HEK293T (cell line): ENCODE measurements around the gene ALKBH5.

Experiments
- CTCF ChIA-PET: fragments of 350-600 bp; formaldehyde crosslinking; extraction: SDS; loops from one replicate; lab custom pipeline; 2021; ENCODE audit warnings: antibody characterized with exemption, inconsistent platforms; lab: Yijun Ruan, JAX
- POLR2A ChIA-PET: fragments of 350-600 bp; formaldehyde crosslinking; extraction: SDS; loops from one replicate; lab custom pipeline; 2020; ENCODE audit warnings: antibody characterized with exemption, inconsistent platforms; lab: Yijun Ruan, JAX
- DNase-seq: peaks from one replicate; pipeline ENCODE4 v3.0.0; 2012; ENCODE audit warnings: mixed read lengths; ENCODE audit errors: extremely low spot score
- ELF4 ChIP-seq: fragments of 450-650 bp; IDR thresholded peaks from 2 replicates; pipeline ENCODE4 v1.6.1; 2017; ENCODE audit warnings: antibody characterized with exemption
- FOXM1 ChIP-seq: fragments of 450-650 bp; IDR thresholded peaks from 2 replicates; pipeline ENCODE4 v1.6.1; 2017; ENCODE audit warnings: mild to moderate bottlenecking, borderline replicate concordance
- HDGF ChIP-seq: fragments of 450-650 bp; IDR thresholded peaks from 2 replicates; pipeline ENCODE4 v1.6.1; 2017; ENCODE audit warnings: antibody characterized with exemption, borderline replicate concordance
- L3MBTL2 ChIP-seq: fragments of 450-650 bp; conservative IDR thresholded peaks from 2 replicates; pipeline ENCODE4 v1.6.1; 2016; ENCODE audit warnings: mild to moderate bottlenecking
- LEF1 ChIP-seq: fragments of 450-650 bp; IDR thresholded peaks from 2 replicates; pipeline ENCODE4 v1.6.1; 2017; ENCODE audit warnings: mild to moderate bottlenecking, borderline replicate concordance
- TARDBP ChIP-seq: fragments of 450-650 bp; IDR thresholded peaks from 2 replicates; pipeline ENCODE4 v1.6.1; 2016

The ALKBH5 gene

DNA sequence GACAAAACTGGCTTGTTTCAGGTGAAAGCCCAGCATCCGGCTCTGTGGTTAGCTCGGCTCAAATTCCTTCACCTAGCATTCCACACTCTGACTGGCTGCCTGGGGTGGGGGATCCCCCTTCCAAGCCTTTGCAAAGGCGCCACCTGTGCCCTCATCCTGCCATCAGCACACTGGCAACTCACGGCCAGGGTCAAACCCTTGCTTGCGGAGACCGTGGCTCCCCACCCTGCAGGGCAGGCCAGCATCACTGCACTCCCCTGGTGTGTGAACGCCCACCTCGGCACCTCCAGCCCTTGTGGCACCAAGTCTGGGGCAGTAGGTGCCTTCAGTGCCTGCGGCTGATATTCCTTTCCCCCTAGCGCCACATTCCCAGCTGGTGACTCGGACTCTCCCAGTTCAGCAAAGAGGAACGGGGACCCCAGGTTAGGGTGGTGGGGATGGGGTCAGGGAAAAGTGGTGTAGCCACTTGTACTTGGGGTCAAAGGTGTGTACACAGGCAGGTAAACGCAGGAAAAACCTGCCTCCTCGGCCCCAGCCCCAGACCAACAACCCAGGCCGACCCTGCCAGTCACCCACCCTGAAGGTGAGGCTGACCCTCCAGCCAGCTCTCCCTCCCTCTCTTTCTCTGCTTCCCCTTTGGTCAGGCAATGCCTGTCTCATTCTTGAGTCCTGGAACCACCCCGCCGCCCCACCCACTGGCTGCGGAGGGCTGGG lies 73.8 kb downstream of the ALKBH5 start:
- peak; percentile 45 for DNase-seq
- no peak for TF ChIP-seq L3MBTL2
- ChIA-PET POLR2A (interaction anchor here (1.2 kb wide), 1 partner anchor 33 kb away, joined by 3 read pairs; no protein-coding TSS in a partner anchor), CTCF (no interaction called here)

GRCh38 chr17:18257982-18258355 lies 74.3 kb downstream of the ALKBH5 start:
- POLR2A ChIA-PET = no interaction called here
- TF ChIP-seq HDGF (peak; percentile 82; the same call in 1 of the 2 replicates), ELF4 (no peak), TARDBP (no peak)
- CTCF ChIA-PET = no interaction called here
- peak; percentile 51 for DNase-seq

- CTCF ChIA-PET = interaction anchor here (0.6 kb wide), 1 partner anchor 65 kb away, joined by 4 read pairs; no protein-coding TSS in a partner anchor
- peak; percentile 58 for DNase-seq
- TF ChIP-seq HDGF (peak; percentile 3; the same call in 1 of the 2 replicates), TARDBP (no peak), L3MBTL2 (peak; percentile 65; the same call in 1 of the 2 replicates), LEF1 (peak; percentile 67; the same call in 1 of the 2 replicates), FOXM1 (peak; percentile 66; the same call in 1 of the 2 replicates)
- POLR2A ChIA-PET = interaction anchor here (1.0 to 1.5 kb wide), 4 partner anchors 12 to 104 kb away, joined by 3 to 5 read pairs (median 4); partner anchors contain the start of gene SHMT1
Observed at GRCh38 chr17:18258356-18259038, 74.9 kb downstream of the ALKBH5 start, which contains the start of gene FLII. Gene FLII, minus strand, starts transcription at chr17:18258738. Its CDS starts 48 bp downstream, at chr17:18258690.
